Activated naive CD4-positive, alpha-beta T cell treated with anti-CD3 and anti-CD28 coated beads, Interleukin-2, amount 50 U/mL, for 24 hours (primary cell): ENCODE results near the gene PGS1.
"Not testable (repeated sequence)": the region's sequence is repeated elsewhere in the genome, so short reads cannot be mapped to it uniquely, and the experiment has no call there.

Source experiments
- H3K27ac Mint-ChIP-seq: one replicate; pipeline ENCODE4 v1.8.0; 2021; ENCODE audit warnings: mild to moderate bottlenecking, mixed read lengths
- H3K27me3 Mint-ChIP-seq: one replicate; pipeline ENCODE4 v1.8.0; 2021; ENCODE audit warnings: mixed read lengths
- H3K36me3 Mint-ChIP-seq: one replicate; pipeline ENCODE4 v1.8.0; 2021; ENCODE audit warnings: mixed read lengths
- H3K4me1 Mint-ChIP-seq: one replicate; pipeline ENCODE4 v1.8.0; 2021; ENCODE audit warnings: mixed read lengths
- H3K4me3 Mint-ChIP-seq: one replicate; pipeline ENCODE4 v1.8.0; 2021; ENCODE audit warnings: mild to moderate bottlenecking, mixed read lengths
- H3K9me3 Mint-ChIP-seq: one replicate; pipeline ENCODE4 v1.8.0; 2021; ENCODE audit warnings: mixed read lengths

PGS1 gene, protein sequence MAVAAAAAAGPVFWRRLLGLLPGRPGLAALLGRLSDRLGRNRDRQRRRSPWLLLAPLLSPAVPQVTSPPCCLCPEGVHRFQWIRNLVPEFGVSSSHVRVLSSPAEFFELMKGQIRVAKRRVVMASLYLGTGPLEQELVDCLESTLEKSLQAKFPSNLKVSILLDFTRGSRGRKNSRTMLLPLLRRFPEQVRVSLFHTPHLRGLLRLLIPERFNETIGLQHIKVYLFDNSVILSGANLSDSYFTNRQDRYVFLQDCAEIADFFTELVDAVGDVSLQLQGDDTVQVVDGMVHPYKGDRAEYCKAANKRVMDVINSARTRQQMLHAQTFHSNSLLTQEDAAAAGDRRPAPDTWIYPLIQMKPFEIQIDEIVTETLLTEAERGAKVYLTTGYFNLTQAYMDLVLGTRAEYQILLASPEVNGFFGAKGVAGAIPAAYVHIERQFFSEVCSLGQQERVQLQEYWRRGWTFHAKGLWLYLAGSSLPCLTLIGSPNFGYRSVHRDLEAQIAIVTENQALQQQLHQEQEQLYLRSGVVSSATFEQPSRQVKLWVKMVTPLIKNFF

DNA sequence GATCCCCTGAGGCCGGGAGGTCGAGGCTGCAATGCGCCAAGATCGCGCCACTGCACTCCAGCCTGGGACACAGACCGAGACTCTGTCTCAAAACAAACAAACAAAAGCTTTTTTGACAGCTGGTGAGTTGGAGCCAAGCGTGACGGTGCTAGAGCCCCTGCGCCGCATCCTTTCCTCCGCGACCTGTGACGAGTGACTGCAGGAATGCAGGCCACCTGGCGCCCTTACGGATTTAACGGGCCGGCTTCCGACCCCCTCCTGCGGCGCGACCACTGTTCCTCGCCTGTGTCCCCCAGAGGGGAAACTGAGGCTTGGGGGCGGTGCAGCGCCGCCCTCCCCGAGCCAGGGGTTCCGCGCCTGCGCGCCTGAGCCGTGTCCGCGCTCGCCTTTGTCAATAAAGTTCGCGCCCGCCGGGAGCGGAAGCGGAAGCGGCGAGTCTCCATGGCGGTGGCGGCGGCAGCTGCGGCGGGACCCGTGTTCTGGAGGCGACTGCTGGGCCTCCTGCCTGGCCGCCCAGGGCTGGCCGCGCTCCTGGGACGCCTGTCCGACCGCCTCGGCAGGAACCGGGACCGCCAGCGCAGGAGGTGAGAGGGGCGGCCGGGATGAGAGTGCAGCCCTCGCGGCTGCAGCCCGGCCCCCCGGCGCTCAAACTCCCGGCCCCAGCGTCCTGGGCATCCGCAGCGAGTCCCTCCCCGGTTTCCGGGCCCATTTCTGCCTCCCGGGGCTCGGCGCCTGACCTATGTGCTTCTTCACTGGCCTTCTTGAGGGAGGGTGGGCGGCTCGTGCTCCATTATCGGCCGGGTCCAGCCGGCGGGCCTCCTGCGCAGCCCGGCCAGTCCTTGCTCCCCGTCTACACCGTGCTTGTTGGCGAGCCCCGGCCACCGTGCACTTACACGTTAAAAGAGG lies at the start of gene PGS1:
Gene PGS1, plus strand, starts transcription at position 425 of the 906 bp plus-strand sequence. Its CDS starts 17 bp downstream, at position 442.
- Mint-ChIP-seq H3K9me3 (no peaks in the 10 kb centered on the region), H3K4me1 (peaks cover 49% of the 10 kb centered on the region), H3K27ac (peak within 1 kb of the TSS; percentile 92), H3K4me3 (peak within 1 kb of the TSS; percentile 86), H3K36me3 (peaks cover 8% of the 10 kb centered on the region), H3K27me3 (no peaks in the 10 kb centered on the region)

DNA sequence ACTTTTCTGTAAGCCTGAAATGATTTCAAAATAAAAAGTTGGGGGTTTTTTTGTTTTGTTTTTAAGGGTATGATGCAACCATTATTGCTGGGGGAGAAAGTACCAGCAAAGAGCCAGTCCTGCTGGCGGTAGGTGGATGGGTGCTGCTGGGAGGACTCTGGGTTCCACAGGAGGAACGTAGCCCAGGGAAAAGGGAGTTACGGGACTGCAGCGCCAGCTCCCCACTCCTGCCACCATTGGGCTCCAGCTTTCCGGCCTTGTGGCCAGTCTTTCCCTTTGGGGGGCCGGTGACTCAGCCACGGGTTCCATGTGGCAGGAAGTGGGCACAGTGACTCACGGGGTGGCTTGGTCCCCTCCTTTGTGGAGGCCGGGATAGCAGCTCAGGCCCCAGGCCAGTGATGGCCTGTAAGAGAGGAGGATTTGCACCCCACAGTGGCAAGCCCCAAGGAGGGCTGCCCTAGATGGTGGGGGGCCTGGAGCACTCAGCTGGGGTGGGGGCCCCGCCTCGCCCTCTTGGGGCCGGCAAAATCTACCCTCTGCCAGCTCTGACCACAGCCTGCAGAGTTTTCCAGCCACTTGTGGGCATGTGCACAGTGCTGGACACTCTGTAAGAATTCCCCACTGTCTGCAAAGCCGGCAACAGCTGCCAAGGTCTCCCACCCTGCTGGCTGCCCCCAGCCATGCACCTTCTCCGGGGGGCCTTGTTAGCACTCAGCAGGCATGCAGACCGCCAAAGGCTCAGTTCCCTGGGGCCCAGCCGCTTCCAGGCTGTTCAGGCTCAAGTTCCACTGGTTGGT lies 49.0 kb upstream of the PGS1 start:
- no peak overlapping the region for H3K4me3 Mint-ChIP-seq
- H3K36me3 Mint-ChIP-seq = no peaks in the 10 kb centered on the region
- peak overlapping the region; percentile 44 for H3K27ac Mint-ChIP-seq
- H3K27me3 Mint-ChIP-seq = no peaks in the 10 kb centered on the region
- H3K4me1 Mint-ChIP-seq = peaks cover 35% of the 10 kb centered on the region
- H3K9me3 Mint-ChIP-seq = no peaks in the 10 kb centered on the region

DNA sequence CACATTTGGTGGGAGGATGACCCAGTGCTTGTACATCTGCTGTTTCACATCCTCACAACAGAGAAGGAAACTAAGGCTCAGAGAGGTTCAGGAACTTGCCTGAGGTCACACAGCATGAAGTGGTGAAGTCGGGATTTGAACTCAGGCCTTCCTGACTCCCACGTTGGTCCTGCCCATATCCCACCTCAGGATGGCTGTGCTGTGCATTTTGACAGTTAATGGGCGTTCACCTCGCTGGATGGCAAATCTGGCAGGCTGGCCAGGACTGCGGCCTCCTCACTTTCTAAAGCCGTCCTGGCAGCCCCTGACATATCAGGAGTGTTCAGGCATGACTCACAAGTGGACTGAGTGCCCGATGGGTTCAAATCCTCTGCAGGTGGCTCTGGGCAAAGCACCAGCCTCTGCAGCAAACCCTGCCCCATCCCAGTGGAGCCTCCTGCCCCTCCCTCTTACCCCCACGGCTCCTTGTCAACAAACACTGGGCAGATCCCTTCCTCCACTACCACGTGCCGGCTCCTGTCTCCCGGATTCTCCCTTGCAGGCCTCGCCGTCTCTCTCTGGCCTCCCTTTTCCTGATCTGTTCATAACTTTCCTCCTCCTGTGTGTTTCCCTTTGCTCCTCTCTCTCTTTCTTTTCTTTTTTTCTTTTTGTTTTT lies 47.8 kb upstream of the PGS1 start:
- Mint-ChIP-seq H3K4me1 (peaks cover 38% of the 10 kb centered on the region), H3K4me3 (peak overlapping the region; percentile 42), H3K27ac (peak overlapping the region; percentile 47), H3K27me3 (no peaks in the 10 kb centered on the region), H3K36me3 (no peaks in the 10 kb centered on the region), H3K9me3 (no peaks in the 10 kb centered on the region)

DNA sequence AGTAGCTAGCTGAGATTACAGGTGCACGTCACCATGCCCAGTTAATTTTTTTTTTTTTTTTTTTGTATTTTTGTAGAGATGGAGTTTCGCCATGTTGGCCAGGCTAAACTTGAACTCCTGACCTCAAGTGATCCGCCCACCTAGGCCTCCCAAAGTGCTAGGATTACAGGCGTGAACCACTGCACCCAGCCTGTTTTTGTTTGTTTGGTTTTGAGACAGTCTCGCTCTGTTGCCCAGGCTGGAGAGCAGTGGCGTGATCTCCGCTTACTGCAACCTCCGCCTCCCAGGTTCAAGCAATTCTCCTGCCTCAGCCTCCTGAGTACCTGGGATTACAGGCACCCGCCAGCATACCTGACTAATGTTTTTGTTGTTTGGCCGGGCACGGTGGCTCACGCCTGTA lies 47.1 kb upstream of the PGS1 start:
- not testable (repeated sequence) for H3K27me3 Mint-ChIP-seq, H3K27ac Mint-ChIP-seq, H3K9me3 Mint-ChIP-seq, H3K36me3 Mint-ChIP-seq
- Mint-ChIP-seq H3K4me3 (peak overlapping the region; percentile 42), H3K4me1 (peaks cover 38% of the 10 kb centered on the region)

DNA sequence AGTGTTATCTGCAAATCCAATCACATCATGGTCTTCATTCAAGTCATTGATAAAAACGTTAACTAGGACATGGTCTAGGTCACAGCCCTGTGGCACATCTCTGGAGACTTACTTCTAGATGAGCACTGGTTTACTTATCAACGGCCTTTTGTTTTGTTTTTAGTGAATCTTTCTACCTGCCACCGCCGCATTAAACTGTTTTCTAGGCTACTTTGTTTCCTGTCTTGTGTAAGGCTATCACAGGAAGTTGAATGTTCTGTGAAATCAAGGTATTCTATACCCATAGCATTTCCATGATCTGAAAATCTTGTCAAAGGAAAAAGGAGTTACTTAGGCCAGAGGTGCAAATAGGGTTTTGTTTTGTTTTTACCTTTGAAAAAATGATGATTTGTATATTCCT lies 45.5 kb upstream of the PGS1 start:
- Mint-ChIP-seq H3K27me3 (no peaks in the 10 kb centered on the region), H3K9me3 (no peaks in the 10 kb centered on the region), H3K36me3 (no peaks in the 10 kb centered on the region), H3K4me3 (peak overlapping the region; percentile 31), H3K27ac (peak overlapping the region; percentile 60), H3K4me1 (peaks cover 38% of the 10 kb centered on the region)

DNA sequence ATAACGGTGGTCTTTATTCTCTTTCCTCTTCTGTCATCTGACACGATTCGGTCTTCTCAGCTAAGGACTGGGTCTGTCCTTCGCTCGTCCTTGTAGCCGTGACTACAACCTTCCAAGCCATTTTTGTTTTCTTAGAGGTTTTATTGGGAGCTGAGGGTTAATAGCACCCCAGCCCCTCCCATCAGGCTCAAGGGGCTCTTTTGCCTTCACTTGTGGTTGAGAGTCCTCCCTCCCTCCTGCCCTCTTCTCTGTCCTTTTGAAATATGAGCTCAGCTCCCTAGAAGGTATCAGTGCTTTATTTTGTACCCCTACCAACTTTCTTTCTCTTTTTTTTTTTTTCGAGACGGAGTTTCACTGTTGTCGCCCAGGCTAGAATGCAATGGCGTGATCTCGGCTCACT lies 43.2 kb upstream of the PGS1 start:
- Mint-ChIP-seq H3K36me3 (no peaks in the 10 kb centered on the region), H3K4me3 (no peak overlapping the region), H3K27me3 (no peaks in the 10 kb centered on the region), H3K9me3 (no peaks in the 10 kb centered on the region), H3K27ac (peak overlapping the region; percentile 79), H3K4me1 (peaks cover 44% of the 10 kb centered on the region)

DNA sequence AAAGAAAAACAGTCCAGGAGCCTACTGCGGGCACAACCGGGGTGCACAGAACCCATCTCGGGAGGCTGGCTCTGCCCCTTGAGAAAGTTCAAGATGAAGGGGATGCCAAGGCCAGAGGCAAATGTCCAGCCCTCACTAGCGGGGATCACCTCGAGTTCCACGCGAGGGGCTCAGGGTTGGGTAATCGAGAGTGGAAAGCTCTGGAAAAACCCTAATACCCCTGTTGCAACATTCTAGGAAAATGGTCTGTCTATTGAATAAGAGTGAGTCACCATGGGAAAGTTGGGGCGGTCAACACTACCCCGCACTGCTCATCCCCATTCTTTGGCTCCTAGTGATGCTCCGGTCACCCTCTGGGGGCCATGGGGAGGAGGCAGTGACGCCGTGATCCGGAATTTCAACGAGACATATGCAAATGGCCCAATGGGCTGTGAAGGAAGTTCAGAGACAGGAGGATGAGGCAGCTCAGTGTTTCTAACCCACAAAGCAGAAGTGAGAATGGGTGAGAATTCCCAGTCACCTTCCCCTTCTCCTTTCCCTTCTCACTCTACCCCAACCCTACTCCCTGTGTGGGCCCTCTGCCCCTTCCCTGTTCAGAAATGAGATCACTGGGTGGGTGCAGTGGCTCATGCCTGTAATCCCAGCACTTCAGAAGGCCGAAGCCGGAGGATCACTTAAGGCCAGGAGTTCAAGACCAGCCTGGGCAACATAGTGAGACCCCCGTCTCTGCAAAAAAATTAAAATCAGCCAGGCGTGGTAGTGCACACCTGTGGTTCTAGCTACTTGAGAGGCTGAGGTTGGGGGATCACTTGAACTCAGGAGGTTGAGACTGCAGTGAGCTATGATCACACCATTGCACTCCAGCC lies 41.0 kb upstream of the PGS1 start:
- no peaks in the 10 kb centered on the region for H3K27me3 Mint-ChIP-seq
- H3K9me3 Mint-ChIP-seq = no peaks in the 10 kb centered on the region
- H3K4me1 Mint-ChIP-seq = peaks cover 48% of the 10 kb centered on the region
- no peaks in the 10 kb centered on the region for H3K36me3 Mint-ChIP-seq
- H3K27ac Mint-ChIP-seq = peak overlapping the region; percentile 51
- no peak overlapping the region for H3K4me3 Mint-ChIP-seq

DNA sequence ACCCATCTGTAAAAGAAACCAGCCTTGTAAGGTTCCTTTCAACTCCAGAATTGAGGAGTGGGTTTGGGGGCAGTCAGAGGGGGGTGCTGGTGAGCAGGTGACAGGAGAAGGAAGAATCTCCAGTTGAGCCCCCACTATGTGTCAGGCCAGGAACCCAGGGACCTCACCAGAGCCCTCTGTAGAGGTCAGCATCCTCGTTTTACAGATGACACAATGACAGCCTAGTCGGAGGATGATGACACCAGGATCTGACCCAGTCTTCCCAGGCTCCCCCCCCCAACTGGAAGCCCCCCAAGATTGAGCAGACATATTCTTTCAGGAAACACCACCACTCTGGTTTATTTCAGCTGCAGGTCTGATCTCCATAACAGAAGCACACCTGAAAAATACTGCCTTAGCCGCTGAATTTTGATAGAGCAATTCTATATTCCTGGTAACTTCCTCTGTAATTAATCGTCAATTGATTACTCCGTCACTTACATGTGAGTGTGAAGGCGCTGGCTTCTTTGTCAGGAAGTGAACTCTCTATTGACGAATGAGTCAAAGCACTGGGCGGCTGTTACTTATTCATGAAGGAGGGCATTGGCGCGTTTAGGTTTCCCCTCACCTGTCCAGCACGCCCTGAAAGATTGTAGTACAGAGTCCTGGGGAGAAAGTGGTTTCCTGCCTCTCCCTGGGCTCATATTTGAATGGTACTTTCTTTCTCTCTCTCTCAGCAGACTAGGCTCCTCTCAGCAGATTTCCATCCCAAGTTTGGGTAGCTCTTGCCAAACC lies 39.8 kb upstream of the PGS1 start:
- Mint-ChIP-seq H3K27me3 (no peaks in the 10 kb centered on the region), H3K4me3 (no peak overlapping the region), H3K9me3 (no peaks in the 10 kb centered on the region), H3K4me1 (peaks cover 49% of the 10 kb centered on the region), H3K27ac (peak overlapping the region; percentile 35), H3K36me3 (no peaks in the 10 kb centered on the region)

DNA sequence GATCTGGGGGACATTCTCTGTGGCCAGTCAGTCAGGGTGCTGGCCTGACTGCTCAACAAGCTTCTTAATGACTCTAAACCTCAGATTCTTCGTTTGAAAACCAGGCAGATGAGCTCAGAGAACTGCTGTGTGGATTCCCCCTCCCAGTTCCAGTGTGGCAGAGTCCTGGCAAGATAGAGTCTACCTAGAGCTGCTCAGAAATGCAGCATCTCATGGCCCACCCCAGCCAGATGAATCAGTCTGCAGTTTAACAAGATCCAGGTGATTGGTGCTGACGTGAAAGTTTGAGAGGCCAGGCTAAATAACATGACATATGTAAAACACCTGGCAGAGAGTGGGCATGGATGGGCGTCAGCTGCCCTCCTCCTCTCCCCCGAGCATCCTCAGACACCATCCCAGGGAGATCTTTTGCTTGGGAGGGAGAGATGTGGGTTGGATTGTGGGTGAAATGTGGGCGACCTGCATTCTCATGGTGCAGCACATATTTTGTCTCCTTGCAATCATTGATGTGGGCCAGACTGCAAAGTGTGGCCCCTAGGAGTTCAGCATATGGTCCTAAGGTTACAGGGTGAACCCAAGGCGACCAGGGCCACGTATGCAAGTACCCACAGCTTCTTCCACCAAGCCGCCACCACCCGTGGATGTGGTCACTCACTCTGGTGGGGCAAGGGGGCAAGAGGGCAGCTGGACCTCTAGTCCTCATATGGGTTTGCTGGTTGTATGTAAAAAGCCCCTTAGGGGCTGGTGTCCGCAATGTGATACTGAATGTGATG lies 38.1 kb upstream of the PGS1 start:
- H3K4me1 Mint-ChIP-seq = peaks cover 49% of the 10 kb centered on the region
- peak overlapping the region; percentile 82 for H3K4me3 Mint-ChIP-seq
- no peaks in the 10 kb centered on the region for H3K36me3 Mint-ChIP-seq
- H3K9me3 Mint-ChIP-seq = no peaks in the 10 kb centered on the region
- H3K27ac Mint-ChIP-seq = peak overlapping the region; percentile 33
- no peaks in the 10 kb centered on the region for H3K27me3 Mint-ChIP-seq

DNA sequence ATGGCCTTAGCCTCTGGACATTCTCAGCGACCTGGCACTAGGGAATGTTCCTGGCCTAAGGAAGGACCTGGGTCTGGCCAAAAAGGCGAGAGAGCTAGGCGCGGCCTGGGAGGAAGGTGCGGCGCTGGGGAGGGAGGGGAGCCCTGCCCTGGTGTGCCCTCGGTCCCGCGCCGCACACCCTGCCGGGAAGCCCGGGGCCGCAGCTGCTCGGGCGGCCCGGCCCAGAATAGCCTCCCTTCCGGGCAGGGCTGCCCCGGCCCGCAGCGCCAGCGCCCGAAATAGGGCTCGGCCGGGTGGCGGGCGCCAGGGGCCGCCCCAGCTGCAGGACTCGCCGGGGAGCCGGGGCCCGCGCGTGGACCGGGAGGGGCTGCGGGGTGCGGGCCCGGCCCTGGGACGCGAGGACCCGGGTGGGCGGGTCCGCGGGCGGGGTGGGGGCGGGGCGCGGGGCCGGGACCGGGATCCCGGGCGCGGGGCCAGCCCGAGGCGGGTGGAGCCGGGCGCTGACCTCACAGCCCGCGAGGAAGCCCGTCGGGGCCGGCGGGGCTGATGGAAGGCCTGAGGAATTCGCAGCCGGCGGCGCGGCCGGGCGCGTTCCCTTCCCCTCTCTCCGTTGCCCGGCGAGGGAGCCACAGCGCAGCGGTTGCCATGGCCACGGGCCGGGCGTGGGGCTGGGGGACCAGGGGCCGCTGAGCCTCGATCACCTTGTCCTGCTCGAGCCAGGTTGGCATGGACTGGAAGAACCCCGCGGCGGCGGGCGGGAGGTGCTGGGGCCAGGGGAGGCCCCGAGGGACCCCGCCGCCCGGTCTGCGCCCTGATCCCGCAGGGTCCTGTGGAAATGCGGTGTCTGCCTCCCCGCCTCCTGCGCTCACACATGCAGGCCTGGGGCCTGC lies 36.6 kb upstream of the PGS1 start:
- H3K9me3 Mint-ChIP-seq = no peaks in the 10 kb centered on the region
- no peaks in the 10 kb centered on the region for H3K27me3 Mint-ChIP-seq
- H3K4me3 Mint-ChIP-seq = peak overlapping the region; percentile 77
- no peaks in the 10 kb centered on the region for H3K36me3 Mint-ChIP-seq
- H3K4me1 Mint-ChIP-seq = peaks cover 62% of the 10 kb centered on the region
- no peak overlapping the region for H3K27ac Mint-ChIP-seq

DNA sequence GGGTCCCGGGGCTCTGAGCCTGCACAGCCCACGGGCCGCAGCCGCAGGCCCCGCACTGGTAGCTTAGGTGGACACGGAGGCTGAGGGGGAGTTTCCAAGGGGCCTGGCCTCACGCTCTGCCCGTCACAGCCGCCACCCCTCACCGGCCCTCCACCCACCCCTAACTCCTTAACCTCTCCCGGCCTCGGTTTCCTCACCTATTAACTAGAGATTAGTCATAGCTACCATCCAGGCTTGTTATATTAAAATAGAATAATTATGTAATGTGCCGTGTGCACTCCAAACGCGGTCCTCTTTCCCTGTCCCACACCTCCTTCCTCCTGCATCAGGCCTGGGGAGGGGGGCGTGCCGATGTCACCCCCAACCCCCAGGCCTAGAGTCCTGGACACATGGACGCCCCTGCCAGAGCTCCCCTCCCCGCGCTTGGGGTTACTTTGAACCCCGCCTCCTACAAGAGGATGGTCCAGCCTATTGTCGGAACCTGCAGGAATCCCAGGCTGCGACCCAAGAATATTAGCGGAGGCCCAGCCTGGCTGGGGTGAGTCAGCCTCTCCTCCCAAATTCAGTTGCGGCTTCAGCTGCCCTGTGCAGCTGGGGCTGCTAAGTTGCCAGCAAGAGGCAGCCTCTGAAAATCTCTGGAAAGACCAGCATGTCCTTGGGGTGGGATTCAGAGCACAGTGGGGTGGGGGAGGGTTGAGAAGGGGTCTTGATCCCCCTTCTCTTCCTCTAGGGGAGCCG lies 35.8 kb upstream of the PGS1 start:
- H3K27me3 Mint-ChIP-seq = no peaks in the 10 kb centered on the region
- no peaks in the 10 kb centered on the region for H3K36me3 Mint-ChIP-seq
- H3K4me3 Mint-ChIP-seq = peak overlapping the region; percentile 77
- peak overlapping the region; percentile 70 for H3K27ac Mint-ChIP-seq
- peaks cover 71% of the 10 kb centered on the region for H3K4me1 Mint-ChIP-seq
- no peaks in the 10 kb centered on the region for H3K9me3 Mint-ChIP-seq

DNA sequence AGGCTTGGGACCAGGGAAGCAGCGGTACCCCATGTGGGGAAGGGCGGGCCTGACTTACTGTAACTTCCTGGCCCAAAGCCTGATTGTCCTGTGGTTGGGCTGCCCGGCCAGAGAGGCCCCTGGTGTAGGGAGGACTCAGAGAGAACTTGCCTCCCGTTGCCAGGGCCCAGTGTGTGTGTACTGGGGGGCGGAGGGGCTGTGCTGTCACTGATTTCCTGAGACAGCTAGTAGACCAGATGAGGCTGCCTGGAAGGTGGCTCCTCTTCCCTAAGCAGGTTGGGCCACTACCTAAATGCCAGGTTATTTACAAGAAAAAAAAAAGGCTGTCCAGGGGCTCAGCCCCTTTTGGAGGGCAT lies 35.3 kb upstream of the PGS1 start:
- no peaks in the 10 kb centered on the region for H3K27me3 Mint-ChIP-seq
- no peaks in the 10 kb centered on the region for H3K9me3 Mint-ChIP-seq
- H3K27ac Mint-ChIP-seq = peak overlapping the region; percentile 93
- no peaks in the 10 kb centered on the region for H3K36me3 Mint-ChIP-seq
- peak overlapping the region; percentile 77 for H3K4me3 Mint-ChIP-seq
- H3K4me1 Mint-ChIP-seq = peaks cover 76% of the 10 kb centered on the region
